Activated B cell treated with CpG ODN at 0.5 μM for 24 hours (primary cell): ENCODE results near the gene SERAC1. TPM values are rescaled to one million over a fixed set of nuclear protein-coding genes. Genes with fewer than 3 reads are reported as not detected.

Experiments used
- ATAC-seq: fragments of 200-7000 bp; cut with Tn5 transposase; one replicate; pipeline ENCODE4 v1.10.0; 2021; ENCODE audit warnings: low read depth, mild to moderate bottlenecking, moderate library complexity
- CTCF ChIA-PET: fragments of 350-600 bp; sonication (Branson Sonifier 250); formaldehyde crosslinking; loops from one replicate; lab custom pipeline; 2021; ENCODE audit warnings: antibody characterized with exemption; lab: Charles Lee
- POLR2A ChIA-PET: fragments of 350-600 bp; sonication (Branson Sonifier 250); formaldehyde crosslinking; loops from one replicate; lab custom pipeline; 2021; ENCODE audit warnings: antibody characterized with exemption; lab: Charles Lee
- DNase-seq: peaks from one replicate; pipeline ENCODE4 v3.0.0; 2022
- H3K27ac Mint-ChIP-seq: one replicate; pipeline ENCODE4 v1.8.0; 2020; ENCODE audit warnings: mixed read lengths
- H3K27me3 Mint-ChIP-seq: one replicate; pipeline ENCODE4 v1.8.0; 2021; ENCODE audit warnings: mixed read lengths
- H3K36me3 Mint-ChIP-seq: one replicate; pipeline ENCODE4 v1.8.0; 2021; ENCODE audit warnings: low read depth, mixed read lengths
- H3K4me1 Mint-ChIP-seq: one replicate; pipeline ENCODE4 v1.8.0; 2021; ENCODE audit warnings: mixed read lengths
- H3K4me3 Mint-ChIP-seq: one replicate; pipeline ENCODE4 v1.8.0; 2020; ENCODE audit warnings: mild to moderate bottlenecking, mixed read lengths
- H3K9me3 Mint-ChIP-seq: one replicate; pipeline ENCODE4 v1.8.0; 2020; ENCODE audit warnings: mixed read lengths
- intact Hi-C: fragments of 100-400 bp; cut with micrococcal nuclease; formaldehyde crosslinking; loops from one replicate; pipeline ENCODE4 v1.15.1; 2024
- total RNA-seq: library from RNA; stranded (reverse); gene quantifications from 2 replicates; pipeline ENCODE4 v1.2.3, GENCODE V29; 2022
- TF ChIP-seq, protein P1 (sequence below): fragments of 200-600 bp; IDR thresholded peaks from one replicate; pipeline ENCODE4 v1.8.0; 2022; ENCODE audit warnings: antibody characterized with exemption, mild to moderate bottlenecking

Gene SERAC1
- total RNA-seq, 1 donor from 2014 or later: 3.0 TPM

DNA sequence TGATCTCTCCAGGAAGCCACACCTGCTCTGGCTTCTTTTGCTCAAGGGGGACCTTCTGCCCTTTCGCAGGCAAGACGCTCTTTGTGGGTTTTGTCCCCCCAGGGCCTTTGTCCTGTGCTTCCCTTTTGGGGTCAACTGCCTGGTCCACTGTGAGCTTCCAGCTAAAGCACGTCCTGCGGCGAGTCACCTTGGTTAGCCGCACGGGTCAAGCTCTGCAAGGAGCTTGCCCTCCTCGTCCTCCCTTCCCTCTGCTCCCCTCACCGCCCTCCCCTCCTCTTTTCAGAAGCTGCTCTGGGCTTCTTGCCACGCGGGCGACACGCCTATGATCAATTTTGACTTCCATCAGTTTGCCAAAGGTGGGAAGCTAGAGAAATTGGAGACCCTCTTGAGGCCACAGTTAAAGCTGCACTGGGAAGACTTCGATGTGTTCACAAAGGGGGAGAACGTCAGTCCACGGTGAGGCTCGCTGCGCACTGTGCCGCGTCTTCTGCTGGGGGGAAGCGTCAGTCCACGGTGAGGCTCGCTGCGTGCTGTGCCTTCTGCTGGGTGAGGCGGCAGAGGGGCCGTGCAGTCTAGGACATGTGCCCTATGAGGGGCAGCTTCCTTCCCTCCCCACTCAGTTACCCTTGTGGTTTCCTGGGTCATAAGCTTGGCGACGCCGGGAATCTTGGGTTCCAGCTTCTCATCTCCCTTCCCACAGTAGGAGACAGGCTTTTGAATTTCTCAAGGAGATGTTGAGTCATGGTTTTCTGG lies 106.2 kb downstream of the SERAC1 start:
- intact Hi-C loops: no loop called here
- H3K4me1 Mint-ChIP-seq: peaks cover 4% of the 10 kb centered on the region
- no peak overlapping the region for H3K27ac Mint-ChIP-seq
- no peaks in the 10 kb centered on the region for H3K27me3 Mint-ChIP-seq
- TF ChIP-seq, protein P1, sequence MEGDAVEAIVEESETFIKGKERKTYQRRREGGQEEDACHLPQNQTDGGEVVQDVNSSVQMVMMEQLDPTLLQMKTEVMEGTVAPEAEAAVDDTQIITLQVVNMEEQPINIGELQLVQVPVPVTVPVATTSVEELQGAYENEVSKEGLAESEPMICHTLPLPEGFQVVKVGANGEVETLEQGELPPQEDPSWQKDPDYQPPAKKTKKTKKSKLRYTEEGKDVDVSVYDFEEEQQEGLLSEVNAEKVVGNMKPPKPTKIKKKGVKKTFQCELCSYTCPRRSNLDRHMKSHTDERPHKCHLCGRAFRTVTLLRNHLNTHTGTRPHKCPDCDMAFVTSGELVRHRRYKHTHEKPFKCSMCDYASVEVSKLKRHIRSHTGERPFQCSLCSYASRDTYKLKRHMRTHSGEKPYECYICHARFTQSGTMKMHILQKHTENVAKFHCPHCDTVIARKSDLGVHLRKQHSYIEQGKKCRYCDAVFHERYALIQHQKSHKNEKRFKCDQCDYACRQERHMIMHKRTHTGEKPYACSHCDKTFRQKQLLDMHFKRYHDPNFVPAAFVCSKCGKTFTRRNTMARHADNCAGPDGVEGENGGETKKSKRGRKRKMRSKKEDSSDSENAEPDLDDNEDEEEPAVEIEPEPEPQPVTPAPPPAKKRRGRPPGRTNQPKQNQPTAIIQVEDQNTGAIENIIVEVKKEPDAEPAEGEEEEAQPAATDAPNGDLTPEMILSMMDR: no peak
- no peak overlapping the region for H3K4me3 Mint-ChIP-seq
- peaks cover 32% of the 10 kb centered on the region for H3K36me3 Mint-ChIP-seq
- ChIA-PET POLR2A (no interaction called here), CTCF (interaction anchor here (1.3 to 2.3 kb wide), 2 partner anchors 8 to 10 kb away, joined by 3 to 5 read pairs; no protein-coding TSS in a partner anchor)
- DNase-seq (no peak), ATAC-seq (no peak)
- H3K9me3 Mint-ChIP-seq: no peaks in the 10 kb centered on the region

DNA sequence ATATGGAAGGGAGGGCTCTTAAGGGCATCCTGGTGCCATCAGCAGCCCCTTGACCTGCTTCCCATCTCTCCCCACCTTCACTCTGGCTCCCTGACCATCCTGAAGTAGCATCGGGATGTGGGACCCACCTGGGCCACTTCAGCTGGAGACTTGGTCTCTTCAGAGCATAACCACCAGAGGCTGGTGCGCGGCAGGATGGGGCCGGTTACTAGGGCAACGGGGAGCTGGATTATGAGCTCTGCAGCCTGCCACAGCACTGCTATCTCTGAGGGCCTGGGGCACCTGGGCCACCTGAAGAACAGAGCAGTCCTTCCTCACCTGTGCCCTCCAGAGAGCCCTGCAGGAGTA lies 106.7 kb downstream of the SERAC1 start:
- ATAC-seq (no peak), DNase-seq (no peak)
- Mint-ChIP-seq H3K36me3 (peaks cover 27% of the 10 kb centered on the region), H3K27ac (no peak overlapping the region), H3K4me3 (no peak overlapping the region), H3K27me3 (no peaks in the 10 kb centered on the region), H3K9me3 (no peaks in the 10 kb centered on the region), H3K4me1 (peaks cover 4% of the 10 kb centered on the region)
- POLR2A ChIA-PET: no interaction called here
- CTCF ChIA-PET: interaction anchor here (2.3 kb wide), 1 partner anchor 11 kb away, joined by 5 read pairs; no protein-coding TSS in a partner anchor
- intact Hi-C loops: no loop called here
- TF ChIP-seq, protein P1: no peak

DNA sequence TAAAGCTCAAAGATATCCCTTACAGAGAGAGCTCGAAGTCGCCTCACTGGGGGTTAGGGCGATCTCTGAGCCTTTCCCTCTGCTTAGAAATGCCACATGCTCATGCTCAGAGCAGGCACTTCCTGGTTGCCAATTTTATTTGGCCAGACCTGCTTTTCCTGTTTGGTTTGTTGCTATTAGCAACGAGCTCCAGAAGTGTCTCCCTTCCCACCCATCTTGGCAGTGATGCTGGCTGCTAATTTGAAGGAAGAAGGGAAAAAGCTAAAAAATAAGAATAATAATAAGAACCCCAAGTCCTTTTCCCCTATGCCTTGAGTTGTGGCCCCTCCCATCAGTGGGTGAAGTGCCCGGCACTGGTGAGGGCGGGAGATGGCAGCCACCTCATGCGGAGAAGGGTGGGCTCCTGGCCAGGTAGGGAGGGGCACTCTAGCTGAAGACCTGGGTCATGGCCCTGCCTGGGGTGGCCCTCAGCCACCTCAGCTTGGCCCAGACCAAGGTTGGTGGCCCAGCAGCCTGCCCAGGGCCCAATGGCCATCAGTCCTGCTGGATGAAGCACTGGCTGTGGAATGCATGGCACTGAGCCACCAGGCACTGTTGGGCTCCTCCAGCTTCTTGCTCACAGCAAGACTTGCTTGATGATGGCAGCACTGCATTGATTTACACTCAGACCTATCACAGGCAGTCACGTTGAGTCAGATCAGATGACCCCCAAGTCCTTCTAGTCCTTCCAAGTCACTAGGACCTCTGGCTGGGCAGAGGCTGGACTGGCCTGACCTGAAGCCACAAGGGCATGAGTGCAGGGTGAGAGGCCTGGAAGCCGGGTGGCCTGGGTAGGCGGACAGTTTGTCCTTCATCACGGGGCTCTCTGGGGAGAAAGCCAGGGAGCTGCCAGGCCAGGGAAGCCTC lies 107.4 kb downstream of the SERAC1 start:
- Mint-ChIP-seq H3K27me3 (no peaks in the 10 kb centered on the region), H3K4me1 (peaks cover 6% of the 10 kb centered on the region), H3K36me3 (peaks cover 21% of the 10 kb centered on the region), H3K4me3 (no peak overlapping the region), H3K27ac (no peak overlapping the region), H3K9me3 (no peaks in the 10 kb centered on the region)
- TF ChIP-seq, protein P1: no peak
- intact Hi-C loops: no loop called here
- ChIA-PET CTCF (no interaction called here), POLR2A (no interaction called here)
- no peak for DNase-seq
- ATAC-seq: no peak

Other genes starting within 250 kb of the SERAC1 start
- gene SYNJ2, start 186.4 kb downstream of the SERAC1 start, total RNA-seq: 20.7 and 25.0 TPM in 2 replicates
- gene GTF2H5, start 88 bp upstream of the SERAC1 start, total RNA-seq: 16.6 and 16.7 TPM in 2 replicates
- 52.7 and 63.0 TPM in 2 replicates for gene TULP4, start 144.2 kb upstream of the SERAC1 start, total RNA-seq